SK-N-SH treated with all-trans-retinoic acid at 6 μM for 48 hours (cell line): ENCODE results near the gene RASA3.

Experiments used
- CSRNP3 ChIP-seq: fragments of 250-450 bp; sonication (Bioruptor Pico); IDR thresholded peaks from 2 replicates; pipeline ENCODE4 v1.5.1; 2021; ENCODE audit warnings: mild to moderate bottlenecking, moderate library complexity
- TCF4 ChIP-seq: fragments of 250-450 bp; sonication (Bioruptor Pico); IDR thresholded peaks from 2 replicates; pipeline ENCODE4 v1.8.0; 2021; ENCODE audit warnings: mild to moderate bottlenecking, moderate library complexity, borderline replicate concordance
- ZFP3 ChIP-seq: fragments of 250-450 bp; sonication (Bioruptor Pico); IDR thresholded peaks from 2 replicates; pipeline ENCODE4 v1.5.0; 2020; ENCODE audit warnings: mild to moderate bottlenecking, moderate library complexity
- ZFP30 ChIP-seq: fragments of 450-650 bp; formaldehyde crosslinking; IDR thresholded peaks from 2 replicates; pipeline ENCODE4 v1.5.0; 2022; ENCODE audit warnings: mild to moderate bottlenecking, moderate library complexity

DNA sequence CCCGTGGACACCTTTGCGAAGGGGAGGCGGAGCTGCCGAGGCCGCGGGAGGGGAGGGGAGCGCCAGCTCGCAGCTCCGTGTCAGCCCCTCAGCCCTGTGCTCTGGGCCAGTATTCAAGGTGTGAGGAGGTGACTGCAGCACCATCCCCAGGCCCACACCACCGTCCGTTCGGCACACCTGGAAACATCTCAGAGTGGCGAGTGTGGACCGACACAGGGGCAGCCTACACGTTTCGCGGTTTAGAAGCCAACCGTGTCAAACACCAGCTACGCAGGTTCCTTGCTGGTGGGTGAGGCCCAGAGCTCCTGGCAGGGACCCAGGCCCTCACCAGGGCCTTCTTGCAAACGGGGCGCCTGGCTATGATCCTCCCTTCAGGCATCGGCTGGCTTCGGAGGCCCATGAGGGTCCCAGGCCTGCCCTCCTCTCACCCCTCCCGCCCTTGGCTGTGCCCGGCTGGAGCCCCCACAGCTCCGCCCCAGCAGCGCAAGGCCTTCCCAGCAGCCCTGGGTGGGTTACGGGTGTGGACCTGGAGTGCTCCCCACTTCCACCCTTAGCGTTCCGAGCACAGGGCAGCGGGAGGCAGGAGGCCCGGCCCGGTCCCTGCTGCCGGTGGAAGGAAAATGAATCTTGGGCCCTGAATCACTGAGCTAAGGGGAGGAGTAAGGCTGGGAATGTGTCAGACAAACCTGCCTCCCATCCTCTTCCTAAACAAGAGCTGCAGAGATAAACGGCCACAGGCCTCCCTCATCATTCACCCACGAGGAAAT lies 159.8 kb downstream of the RASA3 start:
- TF ChIP-seq ZFP30, result no peak
- TF ChIP-seq ZFP3 (CRISPR knock-in tag), result no peak
- TF ChIP-seq TCF4 (CRISPR knock-in tag), result no peak
- no peak for TF ChIP-seq CSRNP3 (CRISPR knock-in tag)
